Stimulated activated naive CD8-positive, alpha-beta T cell treated with anti-CD3 and anti-CD28 coated beads, Interleukin-15, Interleukin-2, amounts not matched to agents 100 ng/mL and 50 ng/mL, for 24 hours (primary cell): ENCODE data around the gene KIF19.
"Not testable (repeated sequence)": the region's sequence is repeated elsewhere in the genome, so short reads cannot be mapped to it uniquely, and the experiment has no call there.

ENCODE experiments used
- H3K27ac Mint-ChIP-seq: one replicate; pipeline ENCODE4 v1.8.0; 2021; ENCODE audit warnings: mild to moderate bottlenecking, mixed read lengths
- H3K27me3 Mint-ChIP-seq: one replicate; pipeline ENCODE4 v1.8.0; 2021; ENCODE audit warnings: mixed read lengths
- H3K36me3 Mint-ChIP-seq: one replicate; pipeline ENCODE4 v1.8.0; 2021; ENCODE audit warnings: low read depth, mixed read lengths
- H3K4me1 Mint-ChIP-seq: one replicate; pipeline ENCODE4 v1.8.0; 2021; ENCODE audit warnings: low read depth, mixed read lengths
- H3K4me3 Mint-ChIP-seq: one replicate; pipeline ENCODE4 v1.8.0; 2021; ENCODE audit warnings: mild to moderate bottlenecking, mixed read lengths
- H3K9me3 Mint-ChIP-seq: one replicate; pipeline ENCODE4 v1.8.0; 2021; ENCODE audit warnings: mixed read lengths

Gene KIF19

GRCh38 chr17:74393346-74393942 lies 67.4 kb downstream of the KIF19 start:
- H3K4me3 Mint-ChIP-seq, result no peak overlapping the region
- no peaks in the 10 kb centered on the region for H3K4me1 Mint-ChIP-seq

DNA sequence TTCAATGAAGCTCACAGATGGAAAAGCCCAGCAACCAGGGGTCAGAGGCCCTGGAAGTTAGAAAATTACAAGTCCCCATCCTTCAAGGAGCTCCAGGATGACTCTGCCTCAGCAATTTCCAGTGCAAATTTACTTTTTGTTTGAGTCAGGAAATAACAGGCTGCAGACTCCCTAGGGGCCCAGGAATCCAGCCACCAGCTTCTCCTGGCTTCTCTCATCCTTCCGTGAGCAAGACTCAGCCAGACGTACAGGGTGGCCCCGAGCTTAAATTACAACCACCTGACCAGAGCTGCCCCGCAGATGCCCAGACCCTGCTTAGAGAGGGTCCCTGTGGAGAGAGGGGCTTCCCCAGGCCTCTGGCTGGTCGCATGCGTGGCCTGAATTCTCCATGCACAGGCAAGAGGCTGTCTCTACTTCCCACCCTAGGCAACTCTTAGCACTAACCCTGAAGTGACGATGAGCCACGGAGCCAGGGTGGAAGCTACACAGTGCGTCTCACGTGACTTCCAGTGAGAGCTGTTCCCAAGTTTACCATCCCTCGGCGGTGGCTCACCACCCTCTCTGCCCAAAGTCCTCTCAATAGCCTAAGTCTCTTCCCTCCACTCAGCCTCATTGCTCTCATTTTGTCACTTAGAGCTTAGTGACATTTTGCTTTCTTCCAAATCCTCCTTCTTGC lies 68.4 kb downstream of the KIF19 start:
- no peak overlapping the region for H3K4me3 Mint-ChIP-seq
- H3K27me3 Mint-ChIP-seq, result no peaks in the 10 kb centered on the region
- H3K27ac Mint-ChIP-seq, result no peak overlapping the region
- no peaks in the 10 kb centered on the region for H3K9me3 Mint-ChIP-seq
- no peaks in the 10 kb centered on the region for H3K36me3 Mint-ChIP-seq
- no peaks in the 10 kb centered on the region for H3K4me1 Mint-ChIP-seq

More at GRCh38 chr17:74393346-74393942, 67.4 kb downstream of the KIF19 start:
- Mint-ChIP-seq H3K9me3 (no peaks in the 10 kb centered on the region), H3K27ac (peak overlapping the region; percentile 54), H3K27me3 (no peaks in the 10 kb centered on the region), H3K36me3 (no peaks in the 10 kb centered on the region)

GRCh38 chr17:74394977-74395376 lies 69.0 kb downstream of the KIF19 start:
- no peaks in the 10 kb centered on the region for H3K27me3 Mint-ChIP-seq
- no peaks in the 10 kb centered on the region for H3K36me3 Mint-ChIP-seq
- H3K9me3 Mint-ChIP-seq, result no peaks in the 10 kb centered on the region
- no peak overlapping the region for H3K4me3 Mint-ChIP-seq
- no peaks in the 10 kb centered on the region for H3K4me1 Mint-ChIP-seq
- no peak overlapping the region for H3K27ac Mint-ChIP-seq

GRCh38 chr17:74396567-74396966 lies 70.5 kb downstream of the KIF19 start:
- no peaks in the 10 kb centered on the region for H3K36me3 Mint-ChIP-seq

DNA sequence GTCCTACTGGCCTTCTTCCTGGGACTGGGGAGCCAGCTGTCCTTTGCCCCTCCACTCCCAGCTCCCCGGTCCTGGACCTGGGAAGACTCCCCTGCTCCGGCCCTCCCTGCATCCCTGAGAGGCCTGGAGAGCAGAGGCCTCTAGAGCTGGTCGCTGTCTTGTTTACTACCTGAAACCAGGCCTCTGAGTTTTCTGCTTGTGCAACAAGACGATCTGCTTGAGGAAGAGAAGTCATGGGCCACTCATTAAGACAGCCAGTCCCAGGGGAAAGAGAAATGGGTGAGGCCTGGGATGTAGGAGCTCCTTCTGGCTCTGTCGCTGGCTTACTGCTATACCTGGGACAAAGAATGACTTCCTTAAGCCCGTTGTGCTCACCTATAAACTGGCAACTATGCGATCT lies 76.0 kb downstream of the KIF19 start:
- Mint-ChIP-seq H3K4me1 (no peaks in the 10 kb centered on the region), H3K27ac (no peak overlapping the region), H3K4me3 (no peak overlapping the region), H3K36me3 (no peaks in the 10 kb centered on the region), H3K9me3 (no peaks in the 10 kb centered on the region), H3K27me3 (peaks cover 4% of the 10 kb centered on the region)

More at GRCh38 chr17:74396567-74396966, 70.5 kb downstream of the KIF19 start:
- Mint-ChIP-seq H3K27ac (no peak overlapping the region), H3K9me3 (no peaks in the 10 kb centered on the region), H3K27me3 (peaks cover 4% of the 10 kb centered on the region), H3K4me1 (no peaks in the 10 kb centered on the region), H3K4me3 (no peak overlapping the region)

- Mint-ChIP-seq H3K27ac (no peak overlapping the region), H3K4me1 (no peaks in the 10 kb centered on the region), H3K9me3 (no peaks in the 10 kb centered on the region), H3K4me3 (no peak overlapping the region), H3K27me3 (peaks cover 4% of the 10 kb centered on the region), H3K36me3 (no peaks in the 10 kb centered on the region)
Measured at GRCh38 chr17:74403512-74404137, 77.6 kb downstream of the KIF19 start.

DNA sequence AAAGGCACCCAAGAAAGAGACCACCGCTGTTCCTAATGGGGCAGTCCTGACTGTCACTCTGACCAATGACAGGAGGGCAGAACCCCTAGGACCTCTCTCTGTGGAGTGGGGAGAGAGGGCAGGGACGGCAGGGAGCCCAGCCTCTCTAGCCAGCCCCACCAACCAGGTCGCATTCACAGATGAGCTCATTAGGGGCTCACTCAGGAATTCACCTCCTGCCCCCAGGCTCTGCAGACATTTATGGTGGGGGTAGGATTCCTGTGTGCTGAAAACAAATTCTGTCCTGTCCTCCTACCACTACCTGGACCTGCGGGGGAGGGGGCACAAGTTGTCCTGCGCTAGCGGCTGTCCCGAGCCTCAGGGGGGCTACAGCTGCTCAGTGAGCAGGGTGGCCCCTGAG lies 78.2 kb downstream of the KIF19 start:
- no peaks in the 10 kb centered on the region for H3K36me3 Mint-ChIP-seq
- H3K9me3 Mint-ChIP-seq, result no peaks in the 10 kb centered on the region
- peaks cover 4% of the 10 kb centered on the region for H3K27me3 Mint-ChIP-seq
- H3K4me1 Mint-ChIP-seq, result no peaks in the 10 kb centered on the region
- no peak overlapping the region for H3K27ac Mint-ChIP-seq
- no peak overlapping the region for H3K4me3 Mint-ChIP-seq

- Mint-ChIP-seq H3K27ac (no peak overlapping the region), H3K36me3 (no peaks in the 10 kb centered on the region), H3K4me1 (no peaks in the 10 kb centered on the region), H3K27me3 (peaks cover 4% of the 10 kb centered on the region), H3K4me3 (no peak overlapping the region), H3K9me3 (no peaks in the 10 kb centered on the region)
Measured at GRCh38 chr17:74404789-74405188, 78.8 kb downstream of the KIF19 start.

DNA sequence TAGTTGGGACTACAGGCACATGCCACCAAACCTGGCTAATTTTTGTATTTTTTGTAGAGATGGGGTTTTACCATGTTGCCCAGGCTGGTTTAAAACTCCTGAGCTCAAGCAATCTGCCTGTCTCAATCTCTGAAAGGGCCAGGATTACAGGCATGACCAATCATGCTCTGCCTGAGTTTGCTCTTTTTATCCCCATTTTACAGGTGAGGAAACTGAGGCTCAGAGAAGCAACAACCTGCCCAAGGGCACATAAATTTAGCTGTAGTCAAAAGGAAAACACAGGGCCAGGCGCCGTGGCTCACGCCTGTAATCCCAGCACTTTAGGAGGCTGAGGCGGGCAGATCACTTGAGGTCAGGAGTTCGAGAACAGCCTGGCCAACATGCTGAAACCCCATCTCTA lies 79.3 kb downstream of the KIF19 start:
- H3K9me3 Mint-ChIP-seq, H3K27ac Mint-ChIP-seq, H3K27me3 Mint-ChIP-seq, H3K4me1 Mint-ChIP-seq, H3K36me3 Mint-ChIP-seq, H3K4me3 Mint-ChIP-seq: not testable (repeated sequence)
